Stimulated activated effector memory CD8-positive, alpha-beta T cell treated with anti-CD3 and anti-CD28 coated beads, Interleukin-12 subunit alpha, Interleukin-12 subunit beta, amount 100 ng/mL, for 72 hours (primary cell): ENCODE measurements around the gene TP53I3.
A peak's percentile ranks its signal among the peaks of the same experiment; 100 is the strongest.

Experiments used
- ATAC-seq: fragments of 150-1000 bp; cut with Tn5 transposase; 2 replicates; pipeline ENCODE4 v1.10.0; 2021
- DNase-seq, 2 donors: peaks; one replicate each; pipeline ENCODE4 v3.0.0; 2021 to 2022; ENCODE audit warnings: low spot score in 2 of 2
- H3K27ac Mint-ChIP-seq: one replicate; pipeline ENCODE4 v1.8.0; 2022; ENCODE audit warnings: mild to moderate bottlenecking, mixed read lengths
- H3K36me3 Mint-ChIP-seq: one replicate; pipeline ENCODE4 v1.8.0; 2022; ENCODE audit warnings: mild to moderate bottlenecking, mixed read lengths
- H3K4me1 Mint-ChIP-seq: one replicate; pipeline ENCODE4 v1.8.0; 2022; ENCODE audit warnings: mixed read lengths
- H3K4me3 Mint-ChIP-seq: one replicate; pipeline ENCODE4 v1.8.0; 2022; ENCODE audit warnings: mild to moderate bottlenecking, mixed read lengths
- H3K9me3 Mint-ChIP-seq: one replicate; pipeline ENCODE4 v1.8.0; 2022; ENCODE audit warnings: mixed read lengths

The TP53I3 gene

GRCh38 chr2:24080701-24081100 lies 3.9 kb downstream of the TP53I3 start:
- Mint-ChIP-seq H3K36me3 (peaks cover 32% of the 10 kb centered on the region), H3K27ac (no peak overlapping the region), H3K4me1 (peaks cover 21% of the 10 kb centered on the region), H3K4me3 (no peak overlapping the region), H3K9me3 (no peaks in the 10 kb centered on the region)
- DNase-seq: no peak
- ATAC-seq: no peak

DNA sequence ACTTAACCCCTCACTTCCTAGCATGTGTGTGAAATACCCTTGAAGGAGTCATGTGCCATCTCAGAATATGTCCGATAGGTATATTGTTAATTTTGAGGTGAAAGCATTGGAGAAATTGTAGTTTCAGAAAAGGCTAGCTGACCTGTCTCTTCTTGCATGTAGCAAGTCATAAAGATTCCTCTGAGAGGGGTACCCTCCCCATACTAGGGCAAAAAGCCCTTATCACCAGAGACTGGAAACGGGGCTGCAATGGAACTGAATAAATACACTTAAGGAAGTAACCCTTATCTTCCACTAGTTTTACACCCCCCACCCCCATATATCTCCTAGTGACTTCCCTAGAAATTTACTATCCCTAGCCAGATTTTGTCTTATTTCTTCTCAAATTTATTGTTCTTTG lies 6.8 kb downstream of the TP53I3 start:
- DNase-seq: no peak
- Mint-ChIP-seq H3K9me3 (no peaks in the 10 kb centered on the region), H3K27ac (peak overlapping the region; percentile 96), H3K36me3 (peaks cover 55% of the 10 kb centered on the region), H3K4me1 (peaks cover 32% of the 10 kb centered on the region), H3K4me3 (peak overlapping the region; percentile 92)
- ATAC-seq: no peak

DNA sequence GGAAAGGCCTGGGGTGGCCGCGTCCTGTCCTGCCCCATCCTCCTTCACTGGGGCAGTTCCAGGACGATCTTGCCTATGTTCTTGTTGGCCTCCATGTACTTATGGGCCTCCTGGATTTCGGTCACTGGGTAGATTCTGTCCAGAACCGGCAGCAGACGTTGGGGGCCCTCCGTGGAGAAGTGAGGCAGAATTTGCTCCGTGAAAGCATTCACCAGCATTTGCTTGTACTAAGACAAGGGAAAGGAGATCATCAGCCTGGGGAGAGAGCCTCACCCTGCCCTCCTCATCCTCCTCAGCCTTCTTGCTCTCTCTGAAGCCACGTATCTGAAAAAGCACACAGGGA lies 7.1 kb downstream of the TP53I3 start:
- DNase-seq (no peak), ATAC-seq (no peak)
- no peaks in the 10 kb centered on the region for H3K9me3 Mint-ChIP-seq
- peak overlapping the region; percentile 96 for H3K27ac Mint-ChIP-seq
- H3K4me1 Mint-ChIP-seq: peaks cover 32% of the 10 kb centered on the region
- peaks cover 58% of the 10 kb centered on the region for H3K36me3 Mint-ChIP-seq
- peak overlapping the region; percentile 92 for H3K4me3 Mint-ChIP-seq

- peak overlapping the region; percentile 92 for H3K4me3 Mint-ChIP-seq
- DNase-seq: no peak
These were observed 7.6 kb downstream of the TP53I3 start for GRCh38 chr2:24076849-24077534.

DNA sequence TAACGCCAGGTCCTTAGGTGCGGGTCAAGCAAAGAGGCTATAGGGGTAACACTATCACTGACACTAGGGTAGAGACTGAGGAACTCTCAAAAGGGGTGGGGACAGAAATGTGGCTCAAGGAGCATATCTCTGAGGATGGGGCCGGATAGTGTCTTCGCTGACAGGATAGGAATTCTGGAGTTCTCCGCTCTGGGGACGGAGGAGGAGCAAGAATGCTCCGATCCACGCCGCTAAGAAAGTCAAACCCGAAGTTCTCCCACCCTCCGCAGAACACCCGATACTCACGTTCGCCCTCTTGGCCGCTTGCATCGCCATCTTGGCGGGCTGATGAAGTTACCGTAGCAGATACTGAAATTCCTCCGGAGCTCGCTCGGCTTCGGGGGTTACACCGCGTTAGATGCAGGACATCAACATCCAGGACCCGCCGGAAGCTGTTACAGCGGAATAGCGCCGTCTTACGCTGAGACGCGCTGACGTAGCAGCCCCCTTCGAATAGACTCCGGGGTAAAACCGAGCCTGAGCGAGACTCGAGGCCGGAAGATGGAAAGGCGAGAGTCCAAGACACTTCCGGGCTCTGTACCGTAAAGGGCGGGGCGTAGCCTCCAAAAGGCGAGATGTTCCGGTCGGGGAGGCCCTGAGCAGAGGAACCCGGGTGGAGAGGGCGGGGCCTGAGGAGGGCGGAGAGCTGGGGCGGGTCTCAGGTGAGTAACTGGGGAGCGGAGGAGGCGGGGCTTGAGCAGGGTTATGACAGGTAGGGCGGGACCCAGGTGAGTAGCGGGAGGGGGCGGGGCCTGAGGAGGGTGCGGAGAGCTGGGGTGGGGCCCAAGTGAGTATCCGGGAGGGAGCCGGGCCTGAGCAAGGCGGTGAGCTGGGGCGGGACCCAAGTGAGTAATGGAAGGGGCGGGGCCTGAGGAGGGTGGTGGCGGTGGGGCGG lies 8.5 kb downstream of the TP53I3 start, which contains the start of gene SF3B6:
SF3B6 (minus strand) TSS at position 412 of the 934 bp plus-strand sequence; CDS start at position 315, 97 bp downstream.
- Mint-ChIP-seq H3K27ac (peak within 1 kb of the TSS; percentile 96), H3K9me3 (no peaks in the 10 kb centered on the region)

More at GRCh38 chr2:24076849-24077534, 7.6 kb downstream of the TP53I3 start:
- Mint-ChIP-seq H3K27ac (peak overlapping the region; percentile 96), H3K36me3 (peaks cover 64% of the 10 kb centered on the region), H3K9me3 (no peaks in the 10 kb centered on the region), H3K4me1 (peaks cover 37% of the 10 kb centered on the region)
- ATAC-seq: peak; percentile 38

DNA sequence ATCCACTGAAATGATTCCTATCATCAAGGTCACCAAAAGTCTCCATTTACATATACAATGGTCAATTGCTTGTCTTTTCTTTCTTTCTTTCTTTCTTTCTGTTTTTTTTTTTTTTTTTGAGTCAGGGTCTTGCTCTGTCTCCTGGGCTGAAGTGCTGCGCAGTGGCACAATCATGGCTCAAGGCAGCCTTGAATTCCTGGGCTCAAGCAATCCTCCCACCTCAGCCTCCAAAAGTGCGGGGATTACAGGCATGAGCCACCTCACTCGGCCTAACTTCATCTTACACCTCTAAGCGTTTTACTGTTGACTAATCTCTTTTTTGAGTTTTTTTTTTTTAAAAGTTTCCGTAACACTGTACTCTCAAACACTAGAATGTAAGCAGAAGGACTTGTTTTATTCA lies 9.4 kb downstream of the TP53I3 start:
- ATAC-seq (no peak), DNase-seq (no peak)
- Mint-ChIP-seq H3K36me3 (peaks cover 64% of the 10 kb centered on the region), H3K4me1 (peaks cover 37% of the 10 kb centered on the region), H3K9me3 (no peaks in the 10 kb centered on the region), H3K4me3 (peak overlapping the region; percentile 92), H3K27ac (peak overlapping the region; percentile 96)

More for the DNA sequence above, 8.5 kb downstream of the TP53I3 start, which contains the start of gene SF3B6:
- DNase-seq (peak; percentile 93 to 100), ATAC-seq (peak; percentile 94)
- Mint-ChIP-seq H3K4me1 (peaks cover 37% of the 10 kb centered on the region), H3K36me3 (peaks cover 61% of the 10 kb centered on the region), H3K4me3 (peak within 1 kb of the TSS; percentile 92)

DNA sequence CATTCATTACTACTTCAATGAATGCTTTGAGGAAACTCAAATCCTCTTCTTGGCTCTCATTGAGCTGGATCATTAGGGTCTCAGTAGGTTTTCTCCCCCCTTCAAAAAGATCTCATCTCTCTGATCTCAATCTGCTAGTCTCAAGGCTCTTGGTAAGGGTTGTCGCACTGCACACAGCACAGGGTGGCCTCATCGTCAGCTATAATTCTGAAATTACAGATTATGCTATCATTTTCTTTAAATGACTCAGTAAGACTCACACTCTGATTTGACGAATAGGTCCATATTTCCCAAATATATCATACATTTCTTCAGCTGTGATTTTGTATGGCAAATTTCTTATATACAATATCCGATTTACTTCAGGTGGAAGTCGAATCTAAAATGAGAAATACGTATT lies 10.8 kb downstream of the TP53I3 start:
- H3K36me3 Mint-ChIP-seq: peaks cover 73% of the 10 kb centered on the region
- no peak overlapping the region for H3K27ac Mint-ChIP-seq
- DNase-seq (no peak), ATAC-seq (no peak)
- peak overlapping the region; percentile 10 for H3K4me3 Mint-ChIP-seq
- H3K4me1 Mint-ChIP-seq: peaks cover 37% of the 10 kb centered on the region
- H3K9me3 Mint-ChIP-seq: no peaks in the 10 kb centered on the region

DNA sequence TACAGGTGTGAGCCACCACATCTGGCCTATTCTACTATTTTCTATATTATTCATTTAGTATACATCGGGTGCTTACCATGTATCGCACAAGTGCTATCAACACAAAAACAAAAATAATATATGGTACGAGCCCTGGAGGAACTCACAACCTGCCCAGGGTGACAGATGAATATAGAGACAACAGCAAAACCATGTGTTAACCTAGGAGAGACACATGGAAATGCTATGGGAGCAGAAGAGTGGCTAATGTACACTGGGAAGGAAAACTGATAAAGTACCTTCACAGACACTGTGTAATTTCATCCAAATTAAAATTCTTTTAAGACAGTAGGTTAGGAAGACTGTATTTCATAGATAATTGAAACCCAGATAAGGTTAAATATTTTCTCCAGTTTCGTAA lies 12.4 kb downstream of the TP53I3 start:
- Mint-ChIP-seq H3K9me3 (no peaks in the 10 kb centered on the region), H3K27ac (peak overlapping the region; percentile 37), H3K4me3 (no peak overlapping the region), H3K4me1 (peaks cover 30% of the 10 kb centered on the region), H3K36me3 (peaks cover 89% of the 10 kb centered on the region)
- ATAC-seq (no peak), DNase-seq (no peak)

GRCh38 chr2:24065341-24065740 lies 19.3 kb downstream of the TP53I3 start:
- Mint-ChIP-seq H3K4me3 (no peak overlapping the region), H3K36me3 (peaks cover 41% of the 10 kb centered on the region), H3K27ac (peak overlapping the region; percentile 54), H3K4me1 (peaks cover 13% of the 10 kb centered on the region), H3K9me3 (no peaks in the 10 kb centered on the region)
- ATAC-seq (peak; percentile 70), DNase-seq (no peak)

- no peak for DNase-seq
- H3K9me3 Mint-ChIP-seq: no peaks in the 10 kb centered on the region
- H3K4me1 Mint-ChIP-seq: peaks cover 4% of the 10 kb centered on the region
- H3K4me3 Mint-ChIP-seq: no peak overlapping the region
- no peaks in the 10 kb centered on the region for H3K36me3 Mint-ChIP-seq
- peak; percentile 16 for ATAC-seq
- H3K27ac Mint-ChIP-seq: peak overlapping the region; percentile 69
These were observed 25.9 kb downstream of the TP53I3 start for GRCh38 chr2:24058564-24059271.

DNA sequence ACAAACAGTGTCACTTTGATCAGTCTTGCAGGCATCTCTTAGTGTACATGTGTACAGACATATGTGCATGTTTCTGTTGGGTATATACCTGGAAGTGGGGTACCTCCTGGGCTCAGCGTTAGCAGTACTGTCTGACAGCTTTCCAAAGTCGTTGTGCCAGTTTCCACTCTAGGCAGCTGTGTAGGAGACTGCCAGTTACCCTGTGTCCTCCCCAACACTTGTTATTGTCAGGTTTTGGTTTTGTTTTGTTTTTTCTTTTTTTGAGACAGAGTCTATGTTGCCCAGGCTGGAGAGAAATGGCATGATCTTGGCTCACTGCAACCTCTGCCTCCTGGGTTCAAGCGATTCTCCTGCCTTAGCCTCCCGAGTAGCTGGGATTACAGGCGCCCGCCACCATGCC lies 28.9 kb downstream of the TP53I3 start:
- Mint-ChIP-seq H3K9me3 (no peaks in the 10 kb centered on the region), H3K4me1 (peaks cover 4% of the 10 kb centered on the region), H3K4me3 (no peak overlapping the region), H3K27ac (no peak overlapping the region), H3K36me3 (no peaks in the 10 kb centered on the region)
- no peak for ATAC-seq
- DNase-seq: no peak

GRCh38 chr2:24054366-24055010 lies 30.1 kb downstream of the TP53I3 start:
- ATAC-seq: no peak
- Mint-ChIP-seq H3K27ac (no peak overlapping the region), H3K4me3 (no peak overlapping the region), H3K36me3 (no peaks in the 10 kb centered on the region), H3K9me3 (no peaks in the 10 kb centered on the region), H3K4me1 (no peaks in the 10 kb centered on the region)
- DNase-seq: no peak

- Mint-ChIP-seq H3K9me3 (no peaks in the 10 kb centered on the region), H3K4me1 (no peaks in the 10 kb centered on the region), H3K27ac (no peak overlapping the region), H3K36me3 (no peaks in the 10 kb centered on the region), H3K4me3 (no peak overlapping the region)
- DNase-seq (no peak), ATAC-seq (no peak)
These were observed 31.7 kb downstream of the TP53I3 start for GRCh38 chr2:24052951-24053350.

- Mint-ChIP-seq H3K36me3 (peaks cover 7% of the 10 kb centered on the region), H3K27ac (no peak overlapping the region), H3K4me3 (no peak overlapping the region), H3K4me1 (peaks cover 11% of the 10 kb centered on the region), H3K9me3 (no peaks in the 10 kb centered on the region)
- ATAC-seq (no peak), DNase-seq (no peak)
These were observed 32.8 kb downstream of the TP53I3 start for GRCh38 chr2:24051833-24052232.
